ENCODE data around the gene AP1B1.

GRCh38 chr22:29305836-29306174 lies 82.6 kb downstream of the AP1B1 start:
- TF ChIP-seq CTCF (IDR thresholded peaks at IDR 0.05; ENCODE audit: poor library complexity) (no peak), EZH2 (IDR thresholded peaks at IDR 0.05; ENCODE audit: borderline replicate concordance) (no peak)
